Activated naive CD4-positive, alpha-beta T cell treated with anti-CD3 and anti-CD28 coated beads, Interleukin-2, amount 50 U/mL, for 24 hours (primary cell): ENCODE results near the gene JARID2.

Source experiments
- H3K27ac Mint-ChIP-seq: one replicate; pipeline ENCODE4 v1.8.0; 2021; ENCODE audit warnings: mild to moderate bottlenecking, mixed read lengths
- H3K27me3 Mint-ChIP-seq: one replicate; pipeline ENCODE4 v1.8.0; 2021; ENCODE audit warnings: mixed read lengths
- H3K36me3 Mint-ChIP-seq: one replicate; pipeline ENCODE4 v1.8.0; 2021; ENCODE audit warnings: mixed read lengths
- H3K4me1 Mint-ChIP-seq: one replicate; pipeline ENCODE4 v1.8.0; 2021; ENCODE audit warnings: mixed read lengths
- H3K4me3 Mint-ChIP-seq: one replicate; pipeline ENCODE4 v1.8.0; 2021; ENCODE audit warnings: mild to moderate bottlenecking, mixed read lengths
- H3K9me3 Mint-ChIP-seq: one replicate; pipeline ENCODE4 v1.8.0; 2021; ENCODE audit warnings: mixed read lengths

The JARID2 gene

DNA sequence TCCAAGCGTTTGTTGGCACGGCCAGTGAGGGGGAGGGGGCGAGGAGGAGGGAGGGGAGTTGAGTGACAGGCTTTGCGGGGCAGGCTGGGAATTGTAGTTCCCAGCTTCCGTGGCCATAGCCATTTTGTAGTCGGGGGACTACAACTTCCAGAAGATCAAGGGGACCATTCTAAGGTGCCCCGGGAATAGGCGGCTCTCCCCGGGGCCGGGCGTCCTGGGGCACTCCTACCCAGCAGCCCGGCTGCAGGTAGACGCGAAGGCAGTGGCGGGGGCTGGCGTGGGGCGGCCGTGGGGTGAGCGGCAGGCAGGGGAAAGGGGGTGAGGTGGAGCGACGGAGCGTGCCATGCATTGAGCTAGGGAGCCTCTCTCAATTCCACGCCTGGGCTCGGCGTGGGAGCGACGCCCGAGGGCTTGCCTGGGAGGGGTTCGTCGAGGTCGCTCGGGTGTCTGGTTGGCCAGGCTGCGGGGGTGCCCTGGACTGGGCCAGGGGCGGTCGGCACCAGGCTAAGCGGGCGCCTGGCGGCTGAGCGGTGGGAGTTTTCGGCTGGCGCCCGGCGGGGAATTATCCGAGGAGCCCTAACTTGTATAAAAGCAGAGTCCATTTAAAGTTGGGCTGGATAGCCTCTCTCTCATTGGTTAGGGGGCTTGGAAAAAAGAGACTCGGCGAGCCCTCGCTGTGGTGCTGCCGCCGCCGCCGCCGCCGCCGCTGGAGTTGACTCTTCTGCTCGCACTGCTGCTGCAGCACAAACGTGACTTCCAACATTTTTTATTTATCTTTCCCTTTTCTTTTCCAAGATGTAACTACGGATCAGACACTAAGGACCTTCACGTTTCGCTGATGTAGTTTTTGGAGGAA, at the start of gene JARID2:
Gene JARID2 (plus strand): TSS at position 709 of the 856 bp plus-strand sequence. CDS start 471 bp downstream, outside the sequence.
- Mint-ChIP-seq H3K27ac (peak within 1 kb of the TSS; percentile 100), H3K4me3 (peak within 1 kb of the TSS; percentile 100), H3K36me3 (peaks cover 4% of the 10 kb centered on the region), H3K4me1 (peaks cover 18% of the 10 kb centered on the region), H3K9me3 (no peaks in the 10 kb centered on the region), H3K27me3 (no peaks in the 10 kb centered on the region)

- Mint-ChIP-seq H3K9me3 (no peaks in the 10 kb centered on the region), H3K4me3 (no peak overlapping the region), H3K27me3 (no peaks in the 10 kb centered on the region), H3K27ac (no peak overlapping the region), H3K36me3 (no peaks in the 10 kb centered on the region), H3K4me1 (no peaks in the 10 kb centered on the region)
These were observed 45.8 kb upstream of the JARID2 start for GRCh38 chr6:15200087-15200486.

- H3K36me3 Mint-ChIP-seq, result no peaks in the 10 kb centered on the region
- H3K4me3 Mint-ChIP-seq, result no peak overlapping the region
- H3K9me3 Mint-ChIP-seq, result no peaks in the 10 kb centered on the region
These were observed 40.5 kb upstream of the JARID2 start for GRCh38 chr6:15205321-15205720.

DNA sequence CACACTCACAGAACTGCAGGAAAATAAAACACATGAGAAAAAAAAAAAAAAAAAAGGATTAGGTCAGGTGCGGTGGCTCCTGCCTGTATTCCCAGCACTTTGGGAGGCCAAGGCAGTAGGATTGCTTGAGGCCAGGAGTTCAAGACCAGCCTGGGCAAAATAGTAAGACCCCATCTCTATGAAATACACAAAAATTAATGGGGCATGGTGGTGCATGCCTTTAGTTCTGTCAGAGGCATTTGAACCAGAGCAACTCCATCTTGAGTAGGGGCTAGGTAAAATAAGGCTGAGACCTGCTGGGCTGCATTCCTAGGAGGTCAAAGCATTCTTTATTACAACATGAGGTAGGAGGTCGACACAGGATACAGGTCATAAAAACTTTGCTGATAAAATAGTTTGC, 39.0 kb upstream of the JARID2 start:
- H3K36me3 Mint-ChIP-seq, result no peaks in the 10 kb centered on the region
- H3K9me3 Mint-ChIP-seq, result no peaks in the 10 kb centered on the region
- H3K4me1 Mint-ChIP-seq, result peaks cover 6% of the 10 kb centered on the region
- no peak overlapping the region for H3K4me3 Mint-ChIP-seq
- H3K27ac Mint-ChIP-seq, result peak overlapping the region; percentile 17
- H3K27me3 Mint-ChIP-seq, result no peaks in the 10 kb centered on the region

More at GRCh38 chr6:15205321-15205720, 40.5 kb upstream of the JARID2 start:
- peaks cover 6% of the 10 kb centered on the region for H3K4me1 Mint-ChIP-seq
- H3K27ac Mint-ChIP-seq, result no peak overlapping the region
- no peaks in the 10 kb centered on the region for H3K27me3 Mint-ChIP-seq

- Mint-ChIP-seq H3K27me3 (no peaks in the 10 kb centered on the region), H3K4me3 (no peak overlapping the region), H3K4me1 (peaks cover 6% of the 10 kb centered on the region), H3K36me3 (no peaks in the 10 kb centered on the region), H3K27ac (no peak overlapping the region), H3K9me3 (no peaks in the 10 kb centered on the region)
These were observed 37.9 kb upstream of the JARID2 start for GRCh38 chr6:15207923-15208322.

DNA sequence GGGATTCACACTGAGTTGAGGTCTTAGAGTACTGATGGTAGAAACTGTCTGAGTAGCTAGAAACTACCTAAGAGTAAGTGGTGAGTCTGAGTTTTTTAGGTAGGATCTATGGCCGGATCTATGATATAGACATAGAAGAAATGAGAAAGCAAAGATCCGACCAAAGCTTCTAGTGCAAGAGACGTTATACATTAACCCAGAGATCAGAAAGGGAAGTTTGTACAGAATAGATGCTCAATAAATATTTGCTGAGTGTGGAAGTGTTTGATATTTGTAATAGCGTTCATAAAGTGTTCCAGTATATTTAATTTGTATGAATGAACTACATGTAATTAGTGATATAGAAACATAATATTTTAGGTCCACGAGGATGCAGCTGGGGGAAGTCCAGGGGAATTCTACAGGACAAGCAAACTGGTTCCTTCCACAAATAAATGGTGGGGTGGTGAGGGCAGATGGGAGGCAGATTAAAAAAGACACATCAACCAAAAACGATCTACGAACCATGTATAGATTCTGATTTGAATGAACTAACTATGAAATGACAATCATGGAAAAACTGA, 31.9 kb upstream of the JARID2 start:
- no peaks in the 10 kb centered on the region for H3K4me1 Mint-ChIP-seq
- no peaks in the 10 kb centered on the region for H3K36me3 Mint-ChIP-seq
- peak overlapping the region; percentile 24 for H3K27ac Mint-ChIP-seq
- H3K27me3 Mint-ChIP-seq, result no peaks in the 10 kb centered on the region
- H3K9me3 Mint-ChIP-seq, result no peaks in the 10 kb centered on the region
- no peak overlapping the region for H3K4me3 Mint-ChIP-seq

GRCh38 chr6:15218401-15218800, 27.5 kb upstream of the JARID2 start:
- Mint-ChIP-seq H3K27ac (no peak overlapping the region), H3K9me3 (no peaks in the 10 kb centered on the region), H3K4me1 (no peaks in the 10 kb centered on the region), H3K36me3 (no peaks in the 10 kb centered on the region), H3K4me3 (no peak overlapping the region), H3K27me3 (no peaks in the 10 kb centered on the region)

GRCh38 chr6:15220062-15220461, 25.8 kb upstream of the JARID2 start:
- Mint-ChIP-seq H3K36me3 (no peaks in the 10 kb centered on the region), H3K4me3 (no peak overlapping the region), H3K27me3 (no peaks in the 10 kb centered on the region)

DNA sequence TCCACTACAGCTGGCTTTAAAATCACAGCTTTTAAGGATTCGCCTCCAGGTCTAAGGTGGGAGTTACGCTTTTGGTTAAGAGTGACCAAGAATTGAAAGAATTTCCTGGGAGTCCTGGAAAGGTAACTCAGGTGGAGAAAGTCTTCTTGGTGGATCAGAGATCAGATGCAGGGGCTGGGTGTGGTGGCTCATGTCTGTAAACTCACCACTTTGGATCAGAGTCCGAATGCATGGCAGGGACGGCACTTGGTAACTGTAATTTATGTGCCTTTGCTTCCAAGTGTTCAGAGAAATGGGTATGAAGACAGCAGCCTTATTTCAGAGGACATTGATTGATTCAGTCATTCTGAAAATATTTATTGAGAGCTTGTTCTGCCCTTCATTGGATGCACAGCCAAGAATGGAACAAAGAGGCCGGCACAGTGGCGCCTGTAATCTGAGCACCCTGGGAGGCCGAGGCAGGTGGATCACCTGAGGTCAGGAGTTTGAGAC, 18.0 kb upstream of the JARID2 start:
- no peaks in the 10 kb centered on the region for H3K4me1 Mint-ChIP-seq
- no peaks in the 10 kb centered on the region for H3K27me3 Mint-ChIP-seq

More at GRCh38 chr6:15220062-15220461, 25.8 kb upstream of the JARID2 start:
- Mint-ChIP-seq H3K9me3 (no peaks in the 10 kb centered on the region), H3K27ac (no peak overlapping the region), H3K4me1 (no peaks in the 10 kb centered on the region)

GRCh38 chr6:15230827-15231226, 15.0 kb upstream of the JARID2 start:
- Mint-ChIP-seq H3K4me1 (no peaks in the 10 kb centered on the region), H3K27ac (no peak overlapping the region), H3K27me3 (no peaks in the 10 kb centered on the region), H3K36me3 (no peaks in the 10 kb centered on the region), H3K9me3 (no peaks in the 10 kb centered on the region), H3K4me3 (no peak overlapping the region)

More for the DNA sequence above, 18.0 kb upstream of the JARID2 start:
- Mint-ChIP-seq H3K27ac (no peak overlapping the region), H3K4me3 (no peak overlapping the region), H3K36me3 (no peaks in the 10 kb centered on the region), H3K9me3 (no peaks in the 10 kb centered on the region)

GRCh38 chr6:15232836-15233510, 12.9 kb upstream of the JARID2 start:
- Mint-ChIP-seq H3K4me1 (no peaks in the 10 kb centered on the region), H3K27me3 (no peaks in the 10 kb centered on the region), H3K36me3 (no peaks in the 10 kb centered on the region), H3K4me3 (no peak overlapping the region), H3K27ac (no peak overlapping the region), H3K9me3 (no peaks in the 10 kb centered on the region)

DNA sequence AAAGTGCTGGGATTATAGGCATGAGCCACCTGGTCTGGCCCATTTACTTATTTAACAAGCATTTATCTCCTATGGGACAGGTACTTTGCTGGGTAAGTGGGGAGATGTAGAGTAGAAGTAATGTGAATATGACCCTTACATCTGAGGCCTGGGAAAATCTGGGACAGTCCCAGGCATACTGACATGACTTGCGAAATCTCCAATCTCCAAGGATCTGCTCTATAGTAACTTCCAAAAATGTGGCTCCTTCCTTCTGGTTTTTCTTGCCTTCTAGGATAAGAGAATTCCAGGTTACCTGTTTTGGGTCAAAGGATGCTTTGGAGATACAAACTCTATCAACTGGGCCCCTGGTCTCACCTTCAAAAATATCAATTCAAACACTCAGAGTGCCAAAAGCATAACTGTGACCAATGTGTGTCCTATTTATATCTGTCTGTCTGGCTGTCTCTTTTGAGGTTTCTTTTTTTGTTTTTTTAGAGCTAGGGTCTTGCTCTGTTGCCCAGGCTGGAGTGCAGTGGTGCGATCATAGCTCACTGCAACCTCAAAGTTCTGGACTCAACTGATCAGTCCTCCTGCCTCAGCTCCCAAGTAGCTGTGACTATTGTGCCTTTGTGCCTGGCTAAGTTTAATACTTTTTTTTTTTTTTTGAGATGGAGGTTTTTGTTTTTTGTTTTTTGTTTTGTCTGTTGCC, 11.7 kb upstream of the JARID2 start:
- Mint-ChIP-seq H3K36me3 (no peaks in the 10 kb centered on the region), H3K27ac (no peak overlapping the region), H3K9me3 (no peaks in the 10 kb centered on the region), H3K4me3 (no peak overlapping the region), H3K27me3 (no peaks in the 10 kb centered on the region), H3K4me1 (no peaks in the 10 kb centered on the region)

DNA sequence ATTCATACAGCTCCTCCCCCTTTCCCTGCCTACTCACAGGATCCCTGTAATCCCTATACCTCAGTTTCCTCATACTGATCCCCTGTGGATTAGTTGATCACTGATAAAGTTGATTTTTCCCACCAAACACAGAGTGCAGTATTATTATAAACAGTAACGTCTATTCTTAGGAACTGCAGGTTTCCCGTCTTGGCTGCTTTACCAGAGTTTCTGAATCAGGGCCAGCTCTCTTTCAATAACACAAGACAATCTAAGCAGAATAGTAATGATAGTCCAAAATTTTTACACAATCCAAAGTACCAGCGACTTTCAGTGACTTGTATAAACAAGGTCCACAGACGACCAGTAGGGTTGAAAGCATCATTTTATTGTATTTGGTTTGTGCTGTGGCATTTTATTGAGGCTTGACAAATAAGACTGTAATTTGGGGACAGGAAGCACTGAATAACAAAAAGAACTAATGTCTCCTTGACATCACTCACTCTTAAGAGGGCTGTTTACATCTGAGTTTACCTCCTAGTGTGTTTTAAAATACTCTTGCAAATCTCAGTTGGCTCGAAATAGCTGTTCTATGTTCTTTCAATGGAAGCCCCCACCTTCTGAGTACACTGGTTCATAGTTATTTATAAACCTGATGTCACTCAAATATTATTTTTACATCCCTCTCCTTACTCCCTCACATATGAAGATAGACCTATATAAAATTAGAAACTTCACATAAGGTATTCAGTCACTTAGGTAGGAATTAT, 6.1 kb upstream of the JARID2 start:
- Mint-ChIP-seq H3K4me1 (no peaks in the 10 kb centered on the region), H3K4me3 (no peak overlapping the region), H3K27ac (no peak overlapping the region), H3K9me3 (no peaks in the 10 kb centered on the region), H3K27me3 (no peaks in the 10 kb centered on the region), H3K36me3 (no peaks in the 10 kb centered on the region)

DNA sequence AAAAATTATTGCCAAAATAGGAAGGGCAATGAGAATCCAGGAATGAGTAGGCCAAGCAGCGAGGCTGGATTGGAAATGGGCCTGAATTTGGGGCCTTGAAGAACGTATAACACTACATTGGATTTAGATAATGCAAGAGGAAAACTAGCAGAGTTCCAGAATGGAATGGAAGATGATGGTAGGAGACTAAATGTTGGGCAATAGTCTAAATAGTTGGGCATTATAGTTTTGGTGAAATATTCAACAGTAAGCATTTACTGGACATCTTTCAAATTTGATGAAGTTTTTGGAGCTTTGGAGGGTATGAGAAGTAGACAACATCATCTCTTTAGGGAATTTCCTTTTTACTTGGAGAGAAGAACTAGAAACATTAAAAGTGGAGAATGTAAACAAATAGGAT, 3.4 kb upstream of the JARID2 start:
- H3K9me3 Mint-ChIP-seq, result no peaks in the 10 kb centered on the region
- H3K36me3 Mint-ChIP-seq, result peaks cover 4% of the 10 kb centered on the region
- H3K4me1 Mint-ChIP-seq, result no peaks in the 10 kb centered on the region
- H3K27ac Mint-ChIP-seq, result no peak overlapping the region
- H3K4me3 Mint-ChIP-seq, result no peak overlapping the region
- H3K27me3 Mint-ChIP-seq, result no peaks in the 10 kb centered on the region
